Measurements from ENCODE around the gene CCDC6.

- TF ChIP-seq ZNF768 (tag by site-specific recombination; IDR thresholded peaks at IDR 0.05) = no peak
- TF ChIP-seq ZNF701 (tag by site-specific recombination; IDR thresholded peaks at IDR 0.05) = no peak
- TF ChIP-seq CTCF (tag by site-specific recombination; IDR thresholded peaks at IDR 0.05) = no peak
- no peak for TF ChIP-seq KLF10 (tag by site-specific recombination; IDR thresholded peaks at IDR 0.05)
- TF ChIP-seq ZNF510 (tag by site-specific recombination; IDR thresholded peaks at IDR 0.05; ENCODE audit: insufficient replicate concordance) = no peak
- TF ChIP-seq GLIS2 (tag by site-specific recombination; IDR thresholded peaks at IDR 0.05) = no peak
Measured at GRCh38 chr10:59885430-59886134, 20.8 kb downstream of the CCDC6 start.
